OCI-LY7 (cell line): ENCODE results near the gene EPAS1. TPM values are rescaled to one million over a fixed set of nuclear protein-coding genes. Genes with fewer than 3 reads are reported as not detected.

Source experiments
- BruUV-seq: library from RNA; stranded (reverse); fragments of 400-500 nt; replicated peaks from 2 replicates; lab custom pipeline; 2021; lab: Mats Ljungman, UMichigan
- CTCF ChIA-PET: fragments of 300-600 bp; sonication (Branson Sonifier 250); formaldehyde crosslinking; loops from one replicate; lab custom pipeline; 2022; ENCODE audit warnings: antibody characterized with exemption; ENCODE audit not compliant: unreplicated experiment; lab: Charles Lee
- POLR2A ChIA-PET: fragments of 300-600 bp; sonication (Branson Sonifier 250); formaldehyde crosslinking; loops from one replicate; lab custom pipeline; 2022; ENCODE audit warnings: antibody characterized with exemption; lab: Charles Lee
- DNase-seq: peaks from one replicate; pipeline ENCODE4 v3.0.0-alpha.2; 2015; ENCODE audit warnings: low spot score
- H2AFZ ChIP-seq: fragments of 200-600 bp; sonication (generic), shearing (Covaris generic); 2 replicates; pipeline ENCODE4 v1.6.1; 2014; ENCODE audit warnings: mild to moderate bottlenecking, antibody characterized with exemption, low read length, moderate library complexity
- H3K27ac ChIP-seq: fragments of 200-600 bp; sonication (generic); 2 replicates; pipeline ENCODE4 v1.5.1; 2014; ENCODE audit warnings: mixed run types, low read depth, mild to moderate bottlenecking, moderate library complexity, low read length, inconsistent platforms; ENCODE audit not compliant: poor library complexity, severe bottlenecking
- H3K36me3 ChIP-seq: fragments of 200-600 bp; sonication (generic); 2 replicates; pipeline ENCODE4 v1.6.1; 2014; ENCODE audit warnings: mild to moderate bottlenecking, antibody characterized with exemption, low read length, moderate library complexity, mixed read lengths; ENCODE audit not compliant: insufficient read depth
- H3K4me1 ChIP-seq: fragments of 200-600 bp; sonication (generic); 2 replicates; pipeline ENCODE4 v1.5.1; 2014; ENCODE audit warnings: mild to moderate bottlenecking, low read length; ENCODE audit not compliant: insufficient read depth, poor library complexity, severe bottlenecking
- H3K4me2 ChIP-seq: fragments of 200-600 bp; sonication (generic); 2 replicates; pipeline ENCODE4 v1.6.1; 2014; ENCODE audit warnings: mild to moderate bottlenecking, low read length
- H3K4me3 ChIP-seq: fragments of 200-600 bp; sonication (generic); 2 replicates; pipeline ENCODE4 v1.5.1; 2014; ENCODE audit warnings: mild to moderate bottlenecking, low read depth, low read length; ENCODE audit not compliant: poor library complexity, severe bottlenecking
- H3K79me2 ChIP-seq: fragments of 200-600 bp; sonication (generic); 2 replicates; pipeline ENCODE4 v1.6.1; 2016; ENCODE audit warnings: low read depth, mild to moderate bottlenecking, low read length, moderate library complexity, mixed read lengths; ENCODE audit not compliant: insufficient read depth
- H3K9me2 ChIP-seq: fragments of 200-600 bp; sonication (generic); 2 replicates; pipeline ENCODE4 v1.6.1; 2016; ENCODE audit warnings: mild to moderate bottlenecking, low read length, mixed read lengths; ENCODE audit not compliant: insufficient read depth
- H3K9me3 ChIP-seq: fragments of 200-600 bp; sonication (generic); 2 replicates; pipeline ENCODE4 v1.6.1; 2014; ENCODE audit warnings: mild to moderate bottlenecking, mixed run types, low read length, mixed read lengths
- H4K20me1 ChIP-seq: fragments of 200-600 bp; sonication (generic); 2 replicates; pipeline ENCODE4 v1.6.1; 2014; ENCODE audit warnings: mild to moderate bottlenecking, antibody characterized with exemption, low read length, moderate library complexity, mixed read lengths; ENCODE audit not compliant: insufficient read depth
- EZH2phosphoT487 ChIP-seq: fragments of 200-600 bp; sonication (generic); IDR thresholded peaks from 2 replicates; pipeline ENCODE4 v1.6.1; 2018; ENCODE audit warnings: low read depth, borderline replicate concordance, mild to moderate bottlenecking, mixed run types, antibody characterized with exemption, low read length, moderate library complexity, mixed read lengths
- intact Hi-C: fragments of 100-400 bp; cut with micrococcal nuclease; formaldehyde crosslinking; loops from one replicate; pipeline ENCODE4 v1.10.0; 2022; ENCODE audit not compliant: unreplicated experiment
- total RNA-seq, 2 experiments: library from RNA; depleted of rRNA in 1 of 2; stranded (reverse); fragments of >200 nt in 1 of 2; shearing (Covaris generic) in 1 of 2; gene quantifications; 2 replicates each; pipeline ENCODE4 v1.2.3, GENCODE V29; 2014 to 2022
- TF ChIP-seq, protein P1 (sequence below): fragments of 200-600 bp; sonication (generic); conservative IDR thresholded peaks from 2 replicates; pipeline ENCODE4 v1.5.1; 2014; ENCODE audit warnings: mild to moderate bottlenecking, antibody characterized with exemption, low read length, moderate library complexity, mixed read lengths

EPAS1 gene
- total RNA-seq, 2 experiments from 2014 or later: 0.74 TPM; not detected in 1

- H2AFZ ChIP-seq: no peak overlapping the region
- H3K9me2 ChIP-seq: no peaks in the 10 kb centered on the region
- no peaks in the 10 kb centered on the region for H3K4me1 ChIP-seq
- POLR2A ChIA-PET: no interaction called here
- H3K79me2 ChIP-seq: no peaks in the 10 kb centered on the region
- H3K4me2 ChIP-seq: no peak overlapping the region
- TF ChIP-seq, protein P1, sequence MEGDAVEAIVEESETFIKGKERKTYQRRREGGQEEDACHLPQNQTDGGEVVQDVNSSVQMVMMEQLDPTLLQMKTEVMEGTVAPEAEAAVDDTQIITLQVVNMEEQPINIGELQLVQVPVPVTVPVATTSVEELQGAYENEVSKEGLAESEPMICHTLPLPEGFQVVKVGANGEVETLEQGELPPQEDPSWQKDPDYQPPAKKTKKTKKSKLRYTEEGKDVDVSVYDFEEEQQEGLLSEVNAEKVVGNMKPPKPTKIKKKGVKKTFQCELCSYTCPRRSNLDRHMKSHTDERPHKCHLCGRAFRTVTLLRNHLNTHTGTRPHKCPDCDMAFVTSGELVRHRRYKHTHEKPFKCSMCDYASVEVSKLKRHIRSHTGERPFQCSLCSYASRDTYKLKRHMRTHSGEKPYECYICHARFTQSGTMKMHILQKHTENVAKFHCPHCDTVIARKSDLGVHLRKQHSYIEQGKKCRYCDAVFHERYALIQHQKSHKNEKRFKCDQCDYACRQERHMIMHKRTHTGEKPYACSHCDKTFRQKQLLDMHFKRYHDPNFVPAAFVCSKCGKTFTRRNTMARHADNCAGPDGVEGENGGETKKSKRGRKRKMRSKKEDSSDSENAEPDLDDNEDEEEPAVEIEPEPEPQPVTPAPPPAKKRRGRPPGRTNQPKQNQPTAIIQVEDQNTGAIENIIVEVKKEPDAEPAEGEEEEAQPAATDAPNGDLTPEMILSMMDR: no peak
- no peak for TF ChIP-seq EZH2phosphoT487
- no peaks in the 10 kb centered on the region for H4K20me1 ChIP-seq
- no peak overlapping the region for H3K27ac ChIP-seq
- no peaks in the 10 kb centered on the region for H3K36me3 ChIP-seq
- BruUV-seq: no TSS peak
- H3K9me3 ChIP-seq: no peaks in the 10 kb centered on the region
- no peak overlapping the region for H3K4me3 ChIP-seq
- intact Hi-C loops: no loop called here
- CTCF ChIA-PET: no interaction called here
- no peak for DNase-seq
Observed at GRCh38 chr2:46305767-46306166, 8.6 kb downstream of the EPAS1 start.

DNA sequence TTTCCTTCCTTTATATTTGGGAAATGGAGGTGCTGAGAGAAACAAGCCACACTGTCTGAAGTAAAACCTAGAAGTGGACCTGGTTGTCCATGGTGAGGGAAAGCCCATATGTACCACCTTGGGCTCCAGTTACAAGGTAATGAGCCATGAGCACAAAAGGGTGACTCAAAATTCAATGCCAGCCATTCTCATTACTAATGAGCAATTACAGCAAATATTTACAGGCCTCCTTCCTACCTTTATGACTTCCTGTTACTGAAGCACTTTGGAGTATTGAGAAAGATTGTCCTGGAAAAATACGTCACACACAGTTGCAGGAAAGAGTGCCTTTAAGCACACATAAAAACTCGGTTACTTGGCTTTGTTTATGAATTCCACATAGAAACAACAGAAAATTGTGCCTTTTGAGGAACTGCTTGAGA, 9.1 kb downstream of the EPAS1 start:
- H3K27ac ChIP-seq: no peak overlapping the region
- intact Hi-C loops: no loop called here
- BruUV-seq: no TSS peak
- no peaks in the 10 kb centered on the region for H3K79me2 ChIP-seq
- H3K4me1 ChIP-seq: no peaks in the 10 kb centered on the region
- no peak for DNase-seq
- no peak overlapping the region for H3K4me2 ChIP-seq
- H3K4me3 ChIP-seq: no peak overlapping the region
- no peaks in the 10 kb centered on the region for H3K9me3 ChIP-seq
- no peak for TF ChIP-seq EZH2phosphoT487
- TF ChIP-seq, protein P1: no peak
- no peak overlapping the region for H2AFZ ChIP-seq
- POLR2A ChIA-PET: no interaction called here
- H3K9me2 ChIP-seq: no peaks in the 10 kb centered on the region
- no peaks in the 10 kb centered on the region for H4K20me1 ChIP-seq
- CTCF ChIA-PET: no interaction called here
- H3K36me3 ChIP-seq: no peaks in the 10 kb centered on the region

GRCh38 chr2:46306988-46307655, 9.9 kb downstream of the EPAS1 start:
- Histone ChIP-seq H4K20me1 (no peaks in the 10 kb centered on the region), H3K27ac (no peak overlapping the region), H3K9me2 (no peaks in the 10 kb centered on the region), H3K4me1 (no peaks in the 10 kb centered on the region), H2AFZ (no peak overlapping the region), H3K4me2 (no peak overlapping the region), H3K4me3 (no peak overlapping the region), H3K36me3 (no peaks in the 10 kb centered on the region), H3K9me3 (no peaks in the 10 kb centered on the region), H3K79me2 (no peaks in the 10 kb centered on the region)
- TF ChIP-seq, protein P1: no peak
- TF ChIP-seq EZH2phosphoT487: no peak
- ChIA-PET CTCF (no interaction called here), POLR2A (no interaction called here)
- intact Hi-C loops: no loop called here
- BruUV-seq: no TSS peak
- no peak for DNase-seq
